HepG2 (cell line): ENCODE data around the gene RERE. TPM values are rescaled to one million over a fixed set of nuclear protein-coding genes. Genes with fewer than 3 reads are reported as not detected.

Experiments used
- ADNP ChIP-seq: sonication (generic); formaldehyde crosslinking; IDR thresholded peaks from 2 replicates; pipeline ENCODE4 v1.4.0; 2020; ENCODE audit warnings: missing genetic modification reagents
- CCDC6 ChIP-seq: sonication (generic); formaldehyde crosslinking; IDR thresholded peaks from 2 replicates; pipeline ENCODE4 v1.8.1; 2022; ENCODE audit warnings: mild to moderate bottlenecking, missing genetic modification reagents, moderate library complexity
- ELF1 ChIP-seq: sonication (generic); formaldehyde crosslinking; IDR thresholded peaks from 2 replicates; pipeline ENCODE4 v1.4.0; 2020; ENCODE audit warnings: missing genetic modification reagents
- FOXJ3 ChIP-seq: sonication (generic); formaldehyde crosslinking; IDR thresholded peaks from 2 replicates; pipeline ENCODE4 v1.4.0; 2020; ENCODE audit warnings: missing genetic modification reagents, mild to moderate bottlenecking, borderline replicate concordance
- FOXP1 ChIP-seq, 2 experiments: fragments of 450-650 bp in 1 of 2; IDR thresholded peaks; 2 replicates each; pipeline ENCODE4 v1.6.1; 2017 to 2018; ENCODE audit warnings: antibody characterized with exemption in 1 of 2
- HBP1 ChIP-seq: IDR thresholded peaks from 2 replicates; pipeline ENCODE4 v1.6.1; 2016; ENCODE audit warnings: low read depth, control low read depth
- JUN ChIP-seq: sonication (generic); formaldehyde crosslinking; IDR thresholded peaks from 2 replicates; pipeline ENCODE4 v1.4.0; 2020; ENCODE audit warnings: mild to moderate bottlenecking, missing genetic modification reagents
- PHF20 ChIP-seq: sonication (generic); formaldehyde crosslinking; IDR thresholded peaks from 2 replicates; pipeline ENCODE4 v1.5.0; 2020; ENCODE audit warnings: mild to moderate bottlenecking, missing genetic modification reagents
- RBM22 ChIP-seq: fragments of 200-400 bp; formaldehyde crosslinking; optimal IDR thresholded peaks from 2 replicates; pipeline ENCODE3; 2017; ENCODE audit warnings: mild to moderate bottlenecking, low read length, moderate library complexity
- RFX1 ChIP-seq: fragments of 450-650 bp; IDR thresholded peaks from 2 replicates; pipeline ENCODE4 v1.6.1; 2017
- SPEN ChIP-seq: sonication (generic); formaldehyde crosslinking; IDR thresholded peaks from 2 replicates; pipeline ENCODE4 v1.5.1; 2020; ENCODE audit warnings: low read depth, mild to moderate bottlenecking, missing genetic modification reagents
- SYNCRIP ChIP-seq: fragments of 200-400 bp; formaldehyde crosslinking; IDR thresholded peaks from 2 replicates; pipeline ENCODE4 v1.6.1; 2018; ENCODE audit warnings: mild to moderate bottlenecking, low read depth, low read length; ENCODE audit not compliant: insufficient read depth
- ZFP62 ChIP-seq: sonication (generic); formaldehyde crosslinking; IDR thresholded peaks from 2 replicates; pipeline ENCODE4 v1.4.0; 2020; ENCODE audit warnings: missing genetic modification reagents
- ZNF33A ChIP-seq: sonication (generic); formaldehyde crosslinking; IDR thresholded peaks from 2 replicates; pipeline ENCODE4 v1.5.1; 2020; ENCODE audit warnings: missing genetic modification reagents, mild to moderate bottlenecking, moderate library complexity, borderline replicate concordance
- ZNF546 ChIP-seq: sonication (generic); formaldehyde crosslinking; conservative IDR thresholded peaks from 2 replicates; pipeline ENCODE4 v1.8.1; 2023; ENCODE audit warnings: mild to moderate bottlenecking, missing genetic modification reagents
- ZNF609 ChIP-seq: sonication (generic); formaldehyde crosslinking; IDR thresholded peaks from 2 replicates; pipeline ENCODE4 v1.4.0; 2020; ENCODE audit warnings: mild to moderate bottlenecking, missing genetic modification reagents, borderline replicate concordance
- ZSCAN22 ChIP-seq: sonication (generic); formaldehyde crosslinking; IDR thresholded peaks from 2 replicates; pipeline ENCODE4 v1.4.0; 2020; ENCODE audit warnings: mild to moderate bottlenecking, missing genetic modification reagents
- polyA plus RNA-seq, 8 experiments: library from polyadenylated mRNA; depleted of rRNA in 3 of 8; stranded (reverse) in 7 of 8; unstranded in 1 of 8; fragments of >200 nt; fragmentation: Illumina TruSeq in 4 of 8; extraction: Trizol in 4 of 8; gene quantifications; 2 replicates each; pipeline versions ENCODE4 v1.2.1 to v1.2.3, GENCODE V29; 2011 to 2016; ENCODE audit warnings: low read depth in 4 of 8, missing spikeins in 1 of 8, mixed read lengths in 1 of 8; ENCODE audit not compliant: insufficient read depth in 1 of 8
- total RNA-seq, 5 experiments: library from RNA; depleted of rRNA; stranded (reverse); fragments of >200 nt; fragmentation: Illumina TruSeq; extraction: Trizol; gene quantifications; 2 replicates each; pipeline ENCODE4 v1.2.3, GENCODE V29; 2016; ENCODE audit warnings: low read depth in 1 of 5
- TF ChIP-seq, protein P1 (sequence below): sonication (generic); formaldehyde crosslinking; IDR thresholded peaks from 2 replicates; pipeline ENCODE4 v1.4.0; 2020; ENCODE audit warnings: missing genetic modification reagents
- TF ChIP-seq, protein P2 (sequence below): sonication (generic); formaldehyde crosslinking; IDR thresholded peaks from 2 replicates; pipeline ENCODE4 v1.5.1; 2020; ENCODE audit warnings: missing genetic modification reagents, mild to moderate bottlenecking, borderline replicate concordance

The RERE gene
- total and polyA plus RNA-seq, 2 of the 13 experiments (the other 11 are each of a cell fraction or from before 2014, with no cell fraction given): 18.3 to 21.9 TPM

- no peak for TF ChIP-seq ZNF609 (CRISPR knock-in tag)
- peak; percentile 38 for TF ChIP-seq RBM22
- no peak for TF ChIP-seq RFX1
- TF ChIP-seq ZNF33A (CRISPR knock-in tag): no peak
- no peak for TF ChIP-seq ADNP (CRISPR knock-in tag)
- TF ChIP-seq FOXJ3: 0 out of 2 replicates have a peak, but pooled peaks have one; percentile 15
- TF ChIP-seq SPEN (CRISPR knock-in tag): no peak
- TF ChIP-seq, protein P1, sequence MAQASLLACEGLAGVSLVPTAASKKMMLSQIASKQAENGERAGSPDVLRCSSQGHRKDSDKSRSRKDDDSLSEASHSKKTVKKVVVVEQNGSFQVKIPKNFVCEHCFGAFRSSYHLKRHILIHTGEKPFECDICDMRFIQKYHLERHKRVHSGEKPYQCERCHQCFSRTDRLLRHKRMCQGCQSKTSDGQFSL (CRISPR knock-in tag): no peak
- no peak for TF ChIP-seq CCDC6 (CRISPR knock-in tag)
- TF ChIP-seq FOXP1 (IDR thresholded peaks at IDR 0.05): no peak
- no peak for TF ChIP-seq FOXP1 (CRISPR knock-in tag; IDR thresholded peaks at IDR 0.05)
- TF ChIP-seq JUN (CRISPR knock-in tag): no peak
- no peak for TF ChIP-seq ZFP62 (CRISPR knock-in tag)
- no peak for TF ChIP-seq ZNF546 (CRISPR knock-in tag)
- TF ChIP-seq ELF1: no peak
- TF ChIP-seq, protein P2, sequence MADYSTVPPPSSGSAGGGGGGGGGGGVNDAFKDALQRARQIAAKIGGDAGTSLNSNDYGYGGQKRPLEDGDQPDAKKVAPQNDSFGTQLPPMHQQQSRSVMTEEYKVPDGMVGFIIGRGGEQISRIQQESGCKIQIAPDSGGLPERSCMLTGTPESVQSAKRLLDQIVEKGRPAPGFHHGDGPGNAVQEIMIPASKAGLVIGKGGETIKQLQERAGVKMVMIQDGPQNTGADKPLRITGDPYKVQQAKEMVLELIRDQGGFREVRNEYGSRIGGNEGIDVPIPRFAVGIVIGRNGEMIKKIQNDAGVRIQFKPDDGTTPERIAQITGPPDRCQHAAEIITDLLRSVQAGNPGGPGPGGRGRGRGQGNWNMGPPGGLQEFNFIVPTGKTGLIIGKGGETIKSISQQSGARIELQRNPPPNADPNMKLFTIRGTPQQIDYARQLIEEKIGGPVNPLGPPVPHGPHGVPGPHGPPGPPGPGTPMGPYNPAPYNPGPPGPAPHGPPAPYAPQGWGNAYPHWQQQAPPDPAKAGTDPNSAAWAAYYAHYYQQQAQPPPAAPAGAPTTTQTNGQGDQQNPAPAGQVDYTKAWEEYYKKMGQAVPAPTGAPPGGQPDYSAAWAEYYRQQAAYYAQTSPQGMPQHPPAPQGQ (CRISPR knock-in tag): no peak
- TF ChIP-seq PHF20 (CRISPR knock-in tag): no peak
- peak; percentile 39; the same call in 1 of the 2 replicates for TF ChIP-seq HBP1 (CRISPR knock-in tag)
- TF ChIP-seq ZSCAN22 (CRISPR knock-in tag): no peak
- TF ChIP-seq SYNCRIP: no peak
These were observed 188.0 kb downstream of the RERE start (continued) for GRCh38 chr1:8629241-8630091.
